ENCODE data around the gene LRRIQ1. TPM values are rescaled to one million over a fixed set of nuclear protein-coding genes. Genes with fewer than 3 reads are reported as not detected.

LRRIQ1 gene
- total and polyA plus RNA-seq, 2 of the 4 experiments (the other 2 are of a cell fraction) = under 0.01 to 0.05 TPM

DNA sequence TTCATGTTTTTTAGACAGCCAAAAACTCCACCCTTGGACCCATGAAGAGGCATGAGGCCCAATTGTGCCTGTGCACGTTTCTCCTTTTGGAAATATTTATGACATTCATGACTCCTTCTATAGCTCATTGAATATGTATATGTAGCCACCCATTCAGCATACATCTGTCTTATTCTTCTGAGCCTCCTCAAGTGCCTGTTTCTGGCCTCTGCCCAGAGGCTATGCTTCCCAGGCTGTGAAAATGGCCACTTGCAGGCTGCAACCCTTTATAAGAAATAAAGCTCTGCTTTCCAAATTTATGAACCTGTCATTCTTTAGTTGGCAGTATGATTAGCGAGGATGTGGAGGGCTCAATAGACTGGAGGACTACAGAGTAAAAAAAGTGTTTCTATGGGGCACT lies 35.4 kb upstream of the LRRIQ1 start:
- Histone ChIP-seq H2BK120ac (ENCODE audit: low read depth, low read length) (no peak overlapping the region), H3K56ac (ENCODE audit: extremely low read depth, insufficient read depth, low read length) (no peak overlapping the region), H3K4me3 (ENCODE audit: insufficient read depth, low read depth, low read length) (no peak overlapping the region), H3K23ac (ENCODE audit: low read depth, low read length) (no peak overlapping the region), H2AFZ (replicated peaks; ENCODE audit: low read length, poor library complexity) (no peak overlapping the region), H2BK5ac (ENCODE audit: low read depth, low read length, poor library complexity, severe bottlenecking) (no peak overlapping the region), H3K36me3 (ENCODE audit: control insufficient read depth, insufficient read depth, low read length) (no peaks in the 10 kb centered on the region), H4K5ac (ENCODE audit: low read depth, low read length) (no peak overlapping the region), H4K8ac (ENCODE audit: low read depth in 2 of 2, low read length in 2 of 2) (no peak overlapping the region), H4K20me1 (ENCODE audit: insufficient read depth, low read length) (no peaks in the 10 kb centered on the region), H3K9me3 (ENCODE audit: control insufficient read depth, insufficient read depth, low read length) (no peaks in the 10 kb centered on the region), H2BK15ac (ENCODE audit: low read depth, low read length) (no peak overlapping the region), H3K4me1 (ENCODE audit: control insufficient read depth, insufficient read depth, low read length) (peaks cover 6% of the 10 kb centered on the region; the same call in 1 of the 2 replicates), H3K14ac (replicated peaks; ENCODE audit: low read depth, low read length) (no peak overlapping the region), H2AK9ac (replicated peaks; ENCODE audit: low read depth, low read length, poor library complexity) (no peak overlapping the region), H3K27ac (ENCODE audit: insufficient read depth, low read length) (no peak overlapping the region), H2AK5ac (ENCODE audit: low read depth, low read length) (no peak overlapping the region), H3K9me1 (ENCODE audit: insufficient read depth, low read length) (peaks cover 5% of the 10 kb centered on the region; the same call in 1 of the 2 replicates), H3K4me2 (ENCODE audit: low read depth, low read length) (no peak overlapping the region), H2BK20ac (ENCODE audit: low read depth, low read length) (no peak overlapping the region), H3K18ac (ENCODE audit: low read depth, low read length) (no peak overlapping the region), H3K79me1 (ENCODE audit: low read depth in 1 of 2, low read length in 2 of 2) (no peaks in the 10 kb centered on the region), H3K27me3 (ENCODE audit: control insufficient read depth, insufficient read depth, low read length) (no peaks in the 10 kb centered on the region), H4K91ac (ENCODE audit: insufficient read depth, low read depth, low read length) (no peak overlapping the region), H3K4ac (ENCODE audit: low read depth, low read length) (no peak overlapping the region), H3K9ac (ENCODE audit: low read depth, low read length) (no peak overlapping the region)
- no TSS peak for BruUV-seq (replicated peaks)
- CTCF ChIA-PET = interaction anchor here (0.6 kb wide), 1 partner anchor 82 kb away, joined by 3 read pairs; no protein-coding TSS in a partner anchor
- ATAC-seq (ENCODE audit: low read depth) (no peak), DNase-seq (no peak)
- WGBS, 2 experiments (ENCODE audit: extremely low coverage in 2 of 2, insufficient read length in 1 of 2) = no CpG with 5 or more reads among the region's 2 CpGs
- POLR2A ChIA-PET (ENCODE audit: unreplicated experiment) = no interaction called here
- dilution Hi-C loops (cut with HindIII; ENCODE audit: low sequenced_read_pairs, unreplicated experiment) (no loop called here), intact Hi-C loops (cut with micrococcal nuclease) (no loop called here), in situ Hi-C loops (cut with MboI; ENCODE audit: low sequenced_read_pairs) (no loop called here)
- no peak for TF ChIP-seq CTCF (conservative IDR thresholded peaks at IDR 0.05; ENCODE audit: low read depth, low read length)
- no peak for TF ChIP-seq SMC3 (IDR thresholded peaks at IDR 0.05; ENCODE audit: low read depth, low read length)
- TF ChIP-seq RFX5 (IDR thresholded peaks at IDR 0.05; ENCODE audit: low read depth, low read length) = no peak
- no peak for TF ChIP-seq POLR2A (IDR thresholded peaks at IDR 0.05; ENCODE audit: low read depth, low read length)
- TF ChIP-seq CEBPB (IDR thresholded peaks at IDR 0.05; ENCODE audit: low read depth, low read length) = no peak
- no peak for TF ChIP-seq RCOR1 (IDR thresholded peaks at IDR 0.05; ENCODE audit: insufficient replicate concordance, low read length)
- TF ChIP-seq ELK1 (IDR thresholded peaks at IDR 0.05; ENCODE audit: borderline replicate concordance, low read depth, low read length) = no peak
- no peak for TF ChIP-seq CHD1 (IDR thresholded peaks at IDR 0.05; ENCODE audit: low read depth, low read length)
- no peak for TF ChIP-seq NFE2L2 (IDR thresholded peaks at IDR 0.05; ENCODE audit: low read depth, low read length)
